HG03039 (cell line): ENCODE data around the gene DMD.

ENCODE experiments used
- ATAC-seq: cut with Tn5 transposase; IDR thresholded peaks from one replicate; pipeline ENCODE4 v1.9.1; 2021; ENCODE audit warnings: mild to moderate bottlenecking, moderate library complexity; ENCODE audit not compliant: unreplicated experiment

Gene DMD

DNA sequence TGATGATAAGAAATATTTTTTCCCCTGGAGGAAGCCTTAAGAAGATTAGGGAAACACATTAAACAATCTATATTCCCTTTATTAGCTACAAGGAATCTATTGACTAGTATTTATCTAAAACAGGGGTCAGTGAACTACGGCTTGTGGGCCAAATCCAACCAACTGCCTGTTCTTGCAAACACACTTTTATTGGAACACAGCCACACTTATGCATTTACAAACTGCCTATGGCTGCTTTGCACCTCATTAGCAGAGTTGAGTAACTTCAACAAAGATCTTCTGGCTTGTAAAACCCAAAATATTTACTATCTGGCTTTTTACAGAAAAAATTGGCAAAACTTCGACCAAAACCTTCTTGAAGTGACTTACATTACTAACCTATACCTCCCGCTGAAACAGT lies 1405.6 kb downstream of the DMD start:
- ATAC-seq, result no peak

DNA sequence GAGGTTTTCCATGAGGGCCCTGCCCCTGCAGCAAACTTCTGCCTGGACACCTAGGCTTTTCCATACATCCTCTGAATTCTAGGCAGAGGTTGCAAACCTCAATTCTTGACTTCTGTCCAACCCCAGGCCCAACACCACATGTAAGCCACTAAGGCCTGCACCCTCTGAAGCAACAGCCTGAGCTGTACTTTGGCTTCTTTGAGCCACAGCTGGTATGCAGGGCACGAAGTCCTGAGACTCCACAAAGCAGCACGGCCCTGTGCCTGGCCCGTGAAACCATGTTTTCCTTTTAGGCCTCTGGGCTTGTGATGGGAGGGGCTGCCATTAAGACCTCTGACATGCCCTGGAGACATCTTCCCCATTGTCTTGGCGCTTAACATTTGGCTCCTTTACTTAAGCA lies 1411.1 kb downstream of the DMD start:
- ATAC-seq, result no peak

DNA sequence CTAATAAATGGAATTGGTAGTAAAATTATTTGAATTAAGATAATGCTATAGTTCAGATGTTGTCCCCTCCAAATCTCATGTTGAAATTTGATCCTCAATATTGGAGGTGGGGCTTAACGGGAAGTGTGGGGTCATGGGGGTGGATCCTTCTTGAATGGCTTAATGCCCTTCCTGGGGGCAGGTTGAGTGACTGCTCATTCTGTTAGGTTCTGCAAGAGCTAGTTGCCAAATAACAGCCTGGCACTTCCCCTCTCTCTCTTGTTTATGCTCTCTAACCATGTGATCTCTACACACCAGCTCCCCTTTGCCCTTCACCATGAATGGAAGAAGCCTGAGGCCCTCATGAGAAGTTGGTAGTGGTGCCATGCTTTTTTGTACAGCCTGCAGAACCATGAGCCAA lies 1414.7 kb downstream of the DMD start:
- no peak for ATAC-seq

DNA sequence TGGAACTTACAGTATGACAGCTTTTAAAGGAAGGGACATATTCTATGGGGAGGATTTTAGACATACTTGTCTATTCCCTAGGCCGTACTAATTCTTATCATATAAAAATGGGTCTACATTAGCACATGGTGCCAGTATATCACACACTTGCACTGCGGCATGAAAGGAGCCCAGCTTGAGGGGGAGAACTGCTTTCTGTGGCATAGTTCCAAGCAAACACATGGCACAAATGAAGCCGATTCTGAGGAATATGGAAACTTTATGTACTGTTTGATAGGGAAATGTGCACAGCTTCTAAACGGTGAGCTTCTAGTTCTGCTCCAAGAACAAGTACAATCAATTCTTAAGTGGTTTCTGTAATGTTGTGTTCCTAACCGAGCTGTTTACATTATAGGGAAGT lies 1463.9 kb downstream of the DMD start:
- ATAC-seq, result no peak

DNA sequence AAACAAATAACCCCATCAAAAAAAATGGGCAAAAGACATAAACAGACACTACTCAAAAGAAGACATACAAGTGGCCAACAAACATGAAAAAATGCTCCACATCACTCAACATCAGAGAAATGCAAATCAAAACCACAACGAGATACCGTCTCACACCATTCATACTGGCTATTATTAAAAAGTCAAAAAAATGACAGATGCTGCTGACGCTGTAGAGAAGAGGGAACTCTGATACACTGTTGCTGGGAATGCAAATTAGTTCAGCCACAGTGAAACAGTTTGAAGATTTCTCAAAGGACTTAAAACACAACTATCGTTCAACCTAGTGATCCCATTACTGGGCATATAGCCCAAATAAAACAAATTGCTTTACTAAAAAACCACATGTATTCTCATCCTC lies 1468.3 kb downstream of the DMD start:
- no peak for ATAC-seq

DNA sequence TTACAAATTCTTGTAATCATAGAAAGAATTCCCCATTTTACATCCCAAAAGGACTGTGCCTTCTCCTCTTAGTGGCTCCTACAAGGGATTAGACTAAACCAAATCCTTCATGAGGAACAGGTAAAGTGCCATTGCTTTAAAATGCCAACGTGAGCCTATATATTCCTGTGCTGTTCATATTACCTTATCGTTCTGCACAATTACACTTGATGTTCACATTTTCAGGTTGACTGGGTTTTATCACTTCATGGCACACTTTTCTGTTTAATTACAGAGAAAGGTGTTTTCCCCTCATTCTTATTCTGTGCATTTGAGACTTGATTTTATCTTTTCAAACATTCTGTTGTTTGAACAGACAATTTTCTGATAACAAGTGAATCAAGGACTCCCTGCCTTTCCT lies 1493.9 kb downstream of the DMD start:
- ATAC-seq, result no peak

DNA sequence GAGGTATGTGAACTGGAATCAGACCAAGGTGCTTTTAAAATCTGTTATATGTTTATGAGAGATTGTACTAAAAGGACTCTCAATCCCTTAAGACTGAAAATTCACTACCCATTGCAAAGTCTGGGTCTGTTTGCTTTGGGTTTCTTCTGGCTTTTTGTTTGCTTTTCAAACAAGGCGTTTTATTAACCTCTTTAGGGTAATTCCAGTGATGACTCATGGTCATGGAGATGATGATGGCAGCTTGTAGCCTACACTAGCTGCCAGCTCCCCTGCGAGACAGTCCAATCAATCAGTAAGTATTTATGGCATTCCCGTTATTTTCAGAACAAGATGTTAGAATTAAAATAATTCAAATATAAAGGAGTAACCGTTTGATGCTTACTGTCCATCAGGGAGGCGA lies 1495.7 kb downstream of the DMD start:
- no peak for ATAC-seq

DNA sequence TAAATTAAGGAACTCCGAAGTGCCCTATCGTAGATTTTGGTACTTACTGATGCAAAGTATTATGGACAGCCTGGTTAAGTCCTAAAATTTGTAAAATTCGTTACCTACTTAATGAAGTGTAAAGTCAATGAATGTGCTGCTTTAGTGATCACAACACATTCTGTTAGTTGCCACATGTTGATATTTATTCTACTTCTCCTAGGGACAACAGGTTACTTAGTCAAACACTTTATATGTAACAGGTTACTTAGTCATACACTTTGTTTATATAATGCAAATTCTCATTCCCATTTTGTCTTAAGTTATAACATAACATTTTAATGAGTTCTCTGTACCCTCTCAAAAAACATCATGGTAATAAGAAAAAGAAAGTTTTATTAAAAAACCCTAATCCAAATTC lies 1496.6 kb downstream of the DMD start:
- ATAC-seq, result no peak

DNA sequence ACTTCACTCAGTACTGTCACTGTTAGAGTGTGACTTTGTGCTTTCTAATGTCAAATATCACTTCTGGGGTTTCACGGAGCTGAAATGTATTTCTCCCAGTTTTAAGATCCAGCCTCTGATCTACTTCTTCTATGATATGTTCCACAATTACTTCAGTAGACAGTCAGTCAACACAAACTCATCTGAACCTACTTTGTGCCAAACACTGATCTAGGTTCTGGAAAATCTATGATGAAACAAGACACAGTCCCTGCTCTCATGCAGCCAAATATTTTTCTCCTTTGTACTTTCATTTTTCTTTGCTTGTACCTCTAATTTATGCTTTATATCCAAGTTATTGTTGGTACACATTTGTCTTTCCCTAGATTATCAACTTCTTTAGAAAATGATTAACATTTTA lies 1498.2 kb downstream of the DMD start:
- ATAC-seq, result no peak

DNA sequence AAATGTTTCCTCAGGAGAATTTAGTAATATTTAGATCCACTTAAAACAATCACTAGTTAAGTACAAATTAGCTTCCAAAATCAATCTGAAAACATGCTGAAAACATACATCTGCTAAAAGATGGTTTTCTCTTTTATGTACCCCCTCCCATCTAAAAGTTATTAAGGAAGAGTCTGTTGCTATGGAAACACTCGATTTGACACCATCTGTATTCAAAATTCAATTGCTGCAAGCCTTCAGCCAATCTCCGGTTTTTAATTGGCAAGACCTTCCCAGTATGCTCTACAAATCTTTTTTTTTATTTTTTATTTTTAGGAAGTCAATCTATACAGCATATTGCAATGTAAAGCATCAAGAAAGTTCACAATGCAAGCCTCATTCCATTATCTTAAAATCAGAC lies 1500.2 kb downstream of the DMD start:
- no peak for ATAC-seq

DNA sequence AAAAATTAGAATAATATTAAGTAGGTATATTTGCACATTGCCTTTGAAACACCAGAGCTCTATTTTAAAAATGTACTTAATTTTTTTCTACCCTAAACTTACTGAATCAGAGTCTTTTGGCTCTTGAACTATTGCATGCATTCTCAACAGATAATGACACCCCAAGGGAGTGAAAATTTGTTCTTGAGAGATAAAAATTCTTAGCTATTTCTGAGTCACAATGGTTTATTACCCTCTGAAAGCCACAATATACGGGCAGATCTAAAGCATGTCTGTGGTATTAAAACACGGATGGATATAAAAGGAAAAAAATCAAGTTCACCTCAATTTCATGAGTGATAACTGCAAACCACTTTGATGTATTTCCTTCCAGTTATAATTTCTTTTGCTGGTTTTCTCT lies 1503.2 kb downstream of the DMD start:
- no peak for ATAC-seq

DNA sequence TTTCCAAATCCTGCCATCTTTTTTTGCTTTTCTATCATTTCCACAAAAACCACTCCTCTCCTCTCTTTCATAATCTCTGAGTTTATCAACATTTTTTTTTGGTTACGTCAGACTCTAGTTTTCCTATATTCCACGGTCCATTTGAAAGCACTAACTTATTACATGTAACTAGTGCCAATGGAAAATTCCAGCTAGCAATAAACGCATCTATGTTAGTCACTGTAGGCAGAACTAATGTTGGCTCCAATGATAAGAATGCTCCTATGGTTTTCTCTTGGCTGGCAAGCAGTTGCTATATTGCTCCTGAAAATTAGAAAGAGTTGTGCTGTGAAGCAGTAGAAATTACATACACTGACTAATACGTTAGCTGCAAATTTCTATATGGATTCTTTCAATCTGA lies 1504.9 kb downstream of the DMD start:
- no peak for ATAC-seq

DNA sequence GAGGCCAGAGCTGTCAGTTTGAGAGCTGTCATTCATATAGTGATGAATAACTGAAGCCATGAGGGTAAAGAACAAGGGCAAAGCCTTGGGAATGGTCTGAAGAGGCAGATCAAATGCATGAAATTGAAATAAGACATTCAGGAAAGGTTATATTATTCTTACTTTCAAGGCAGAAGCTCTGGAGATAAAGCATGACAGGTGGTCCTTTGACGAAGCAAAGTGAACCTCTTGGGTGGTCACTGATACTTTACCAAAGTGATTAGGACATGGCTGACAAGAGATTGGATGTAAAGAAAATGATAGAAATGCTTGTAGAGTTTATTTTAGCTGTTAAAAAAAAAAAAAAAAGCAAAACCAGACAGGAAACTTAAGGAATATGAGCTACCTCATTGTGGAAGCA lies 1505.5 kb downstream of the DMD start:
- ATAC-seq, result no peak

DNA sequence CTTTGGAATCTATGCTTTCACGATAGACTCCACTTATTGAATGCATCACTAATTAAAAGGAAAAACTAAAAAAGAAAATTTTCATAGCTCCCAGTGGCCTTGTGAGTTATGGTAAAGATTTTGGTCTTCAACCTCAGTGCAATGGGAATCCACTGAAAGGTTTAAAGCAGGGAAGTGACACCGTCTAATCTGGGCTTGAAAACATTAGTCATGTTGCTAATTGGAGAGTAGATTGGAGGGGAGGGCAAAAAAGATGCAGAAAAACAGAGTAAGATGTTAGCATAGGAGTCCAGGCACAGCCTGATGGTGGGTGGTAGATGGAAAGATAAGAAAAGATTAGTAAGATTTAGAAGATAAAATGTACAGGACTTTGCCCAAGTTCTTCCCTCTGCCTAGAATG lies 1506.4 kb downstream of the DMD start:
- no peak for ATAC-seq

DNA sequence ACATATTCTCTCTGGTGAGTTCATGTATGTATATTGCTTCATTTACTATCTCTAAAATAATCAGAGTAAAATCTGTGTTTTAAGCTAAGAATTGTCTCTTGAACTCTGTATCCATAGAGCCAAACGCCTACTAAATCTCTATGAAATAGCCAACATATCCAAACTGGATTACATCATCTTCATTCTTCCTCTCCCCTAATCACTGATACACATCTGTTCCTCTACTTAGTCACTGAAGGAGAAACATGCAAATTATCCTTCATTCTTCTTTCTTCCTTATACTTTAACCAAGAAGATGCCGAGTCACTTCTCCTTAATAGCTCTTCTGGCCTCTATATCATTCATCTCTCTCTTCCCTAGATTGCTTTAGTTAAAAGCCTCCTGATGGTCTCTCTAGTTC lies 1509.1 kb downstream of the DMD start:
- no peak for ATAC-seq

DNA sequence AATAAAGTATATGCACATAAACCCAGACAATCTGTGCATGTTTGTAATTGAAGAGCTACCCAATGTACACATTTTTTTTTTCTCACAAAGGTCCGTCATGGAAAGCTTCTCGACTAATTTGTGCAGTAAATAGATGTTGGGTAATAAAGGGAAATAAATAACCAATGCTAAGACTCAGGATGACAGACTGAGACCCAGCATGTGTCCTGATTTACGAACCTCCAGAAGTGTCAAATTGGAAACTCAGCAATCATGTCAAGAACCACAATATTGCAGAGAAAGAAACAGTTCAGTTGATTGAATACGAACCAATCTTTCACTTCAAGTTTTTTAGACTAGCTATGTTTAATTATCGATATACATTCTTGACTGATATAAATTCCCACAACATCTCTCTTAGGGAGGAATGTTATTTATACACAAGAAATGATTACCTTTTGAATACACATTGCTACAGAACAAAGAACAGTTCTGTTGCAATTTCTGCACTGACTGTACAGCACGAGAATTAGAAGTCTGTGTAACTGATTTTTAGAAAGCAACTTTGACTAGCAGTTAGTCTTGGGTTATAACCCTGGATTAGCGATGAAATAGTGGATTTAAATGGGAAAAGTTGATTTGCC lies 1513.9 kb downstream of the DMD start:
- ATAC-seq, result no peak

DNA sequence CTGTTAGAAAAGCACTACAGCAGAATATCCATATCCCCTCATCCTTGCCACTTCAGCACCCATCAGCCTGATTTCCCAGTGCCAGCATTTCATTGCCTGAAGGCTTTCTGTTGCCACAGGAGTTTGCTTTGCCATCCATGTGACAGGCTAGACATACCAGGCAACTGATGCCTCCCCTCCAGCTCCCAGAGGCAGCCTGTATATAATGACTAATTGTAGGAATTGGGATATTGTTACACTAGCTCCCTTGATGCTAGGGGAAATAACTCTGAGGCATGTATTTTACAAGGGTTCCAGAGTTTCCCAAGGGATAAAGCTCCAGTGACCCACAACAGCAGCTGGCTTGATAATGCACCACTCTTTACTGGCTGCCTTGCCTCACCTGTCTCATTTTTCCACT lies 1531.5 kb downstream of the DMD start:
- no peak for ATAC-seq

DNA sequence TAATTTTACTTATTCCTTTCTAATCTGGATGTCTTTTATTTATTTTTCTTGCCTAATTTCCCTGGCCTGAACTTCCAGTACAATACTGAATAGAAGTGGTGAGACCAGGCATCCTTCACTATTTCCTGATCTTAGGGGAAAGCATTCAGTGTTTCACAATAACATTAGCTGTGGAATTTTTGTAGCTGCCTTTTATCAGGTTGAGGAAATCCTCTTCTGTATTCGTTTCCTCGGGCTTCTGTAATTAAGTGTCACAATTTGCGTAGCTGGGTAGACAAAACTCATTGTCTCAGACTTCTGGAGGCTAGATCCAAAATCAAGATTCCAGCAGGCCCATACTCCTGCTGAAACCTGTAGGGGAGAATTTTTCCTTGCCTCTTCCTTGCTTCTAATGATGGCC lies 1541.1 kb downstream of the DMD start:
- ATAC-seq, result no peak

DNA sequence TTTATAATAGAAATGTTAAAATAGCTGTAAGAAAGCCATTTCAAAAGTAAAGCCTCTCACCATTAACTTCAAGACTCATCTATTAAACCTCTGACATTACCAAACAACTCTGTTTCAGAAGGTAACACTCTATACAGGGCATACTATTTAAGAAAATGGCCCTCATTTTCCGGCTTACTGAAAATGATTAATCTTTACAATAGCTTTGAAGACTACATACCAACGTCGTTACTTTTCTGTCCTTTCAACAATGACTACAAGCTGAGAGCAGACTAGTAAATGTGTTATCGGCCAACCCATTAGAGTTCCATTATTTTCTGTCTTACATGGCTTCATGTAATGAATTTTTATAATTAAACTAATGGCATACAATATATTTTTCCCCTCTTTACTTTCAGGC lies 1545.9 kb downstream of the DMD start:
- ATAC-seq, result no peak

DNA sequence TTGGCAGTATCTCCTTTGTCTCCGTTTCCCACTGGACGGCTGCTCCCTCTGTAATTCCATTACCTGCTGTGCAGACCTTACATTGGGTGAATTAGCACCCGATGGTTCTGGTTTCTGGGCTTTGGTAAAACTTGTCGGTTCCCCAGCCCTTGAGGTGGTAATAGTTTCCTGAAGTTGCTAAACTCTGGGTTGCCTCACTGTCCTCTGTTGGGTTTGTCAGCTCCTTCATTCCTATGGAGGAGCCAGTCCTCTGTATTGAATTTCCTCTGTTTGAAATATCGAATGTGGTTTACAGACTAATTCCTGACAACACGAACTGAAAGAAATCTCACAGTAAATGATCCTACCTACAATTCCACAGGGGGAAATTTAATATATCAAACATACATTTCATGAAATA lies 1548.2 kb downstream of the DMD start:
- ATAC-seq, result no peak

DNA sequence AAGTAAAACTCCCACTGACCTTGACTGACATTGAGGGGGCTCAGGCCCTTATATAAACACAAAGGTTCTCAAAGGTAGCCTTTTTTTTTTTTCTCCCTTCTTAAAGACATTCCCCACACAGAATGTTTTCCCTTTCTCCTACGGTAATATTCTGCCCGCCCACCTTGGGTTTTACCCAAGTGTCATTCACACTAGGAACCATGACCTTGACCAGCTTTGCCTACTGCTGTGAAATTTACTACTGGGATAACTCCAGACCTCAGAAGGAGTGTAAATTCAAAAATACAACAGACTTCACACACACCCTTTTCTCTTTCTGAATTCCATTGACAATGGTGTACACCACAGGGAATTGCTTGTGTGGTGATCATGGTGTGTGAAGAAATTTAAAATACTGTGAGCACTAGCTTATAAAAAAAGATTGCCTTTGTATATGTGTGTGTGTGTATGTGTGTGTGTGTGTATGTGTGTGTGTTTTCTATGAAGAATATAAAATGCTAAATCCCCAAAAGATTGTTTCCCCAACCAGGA lies 1550.0 kb downstream of the DMD start:
- ATAC-seq, result no peak

DNA sequence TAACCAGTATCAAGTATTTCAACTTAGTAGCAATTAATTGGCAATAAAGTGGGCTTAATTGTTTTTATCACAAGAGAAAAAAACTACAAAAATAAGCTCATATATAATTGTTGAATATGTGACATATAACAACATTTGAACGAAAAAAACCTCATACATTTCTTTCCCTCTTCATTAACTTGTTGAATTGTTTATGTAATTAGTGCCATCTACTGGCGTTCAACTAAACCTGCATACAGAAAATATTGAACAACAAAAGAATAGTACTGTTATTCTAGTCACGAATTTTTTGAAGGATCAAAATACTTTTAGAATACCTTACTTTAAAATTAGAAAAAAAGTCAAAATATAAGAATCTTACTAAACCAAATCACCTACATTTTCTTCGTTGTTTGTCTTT lies 1553.0 kb downstream of the DMD start:
- no peak for ATAC-seq

DNA sequence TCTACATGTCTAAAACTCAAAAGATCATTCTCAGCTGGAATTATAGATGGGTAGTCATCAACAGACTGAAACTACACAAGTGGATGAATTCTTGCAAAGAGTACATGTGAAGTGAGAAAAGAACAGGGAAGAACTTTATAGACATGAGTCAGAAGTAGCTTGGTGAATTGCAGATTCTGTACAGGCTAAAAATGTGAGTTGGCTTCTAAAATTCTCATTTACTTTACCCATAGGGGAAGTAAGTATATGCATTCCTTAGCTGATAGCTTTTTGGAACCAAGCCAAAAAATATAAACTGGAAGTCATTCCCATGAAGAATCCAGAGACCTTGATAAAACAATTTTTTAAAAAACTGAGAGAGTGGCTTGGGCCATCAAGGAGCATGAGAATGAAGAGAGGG lies 1555.3 kb downstream of the DMD start:
- ATAC-seq, result no peak
